GM12892 (cell line): ENCODE results near the gene GPC4.

ENCODE experiments used
- DNase-seq: peaks from one replicate; pipeline ENCODE4 v3.0.0; 2011; ENCODE audit not compliant: insufficient read length
- FAIRE-seq: peaks from 2 replicates; lab custom pipeline; 2011; peaks lifted over from hg19 to GRCh38; lab: Jason Lieb, UNC
- POLR2A ChIP-seq: IDR thresholded peaks from 2 replicates; pipeline ENCODE4 v1.6.1; 2011; ENCODE audit warnings: low read depth, low read length, control low read depth
- POLR2AphosphoS5 ChIP-seq: IDR thresholded peaks from 2 replicates; pipeline ENCODE4 v1.6.1; 2011; ENCODE audit warnings: low read depth, low read length, control low read depth
- TAF1 ChIP-seq: IDR thresholded peaks from 2 replicates; pipeline ENCODE4 v1.6.1; 2011; ENCODE audit warnings: low read depth, mild to moderate bottlenecking, control low read depth, low read length, borderline replicate concordance

The GPC4 gene

GRCh38 chrX:133435544-133436124, 20.3 kb upstream of the GPC4 start:
- FAIRE-seq (no peak), DNase-seq (no peak)
- no peak for TF ChIP-seq POLR2A
- no peak for TF ChIP-seq POLR2AphosphoS5

GRCh38 chrX:133434197-133434820, 19.0 kb upstream of the GPC4 start:
- TF ChIP-seq POLR2A, result no peak
- TF ChIP-seq TAF1, result no peak
- no peak for TF ChIP-seq POLR2AphosphoS5
- DNase-seq, result no peak
- FAIRE-seq, result no peak

GRCh38 chrX:133419911-133420310, 4.6 kb upstream of the GPC4 start:
- DNase-seq (no peak), FAIRE-seq (no peak)
- TF ChIP-seq TAF1 (no peak), POLR2AphosphoS5 (no peak)

GRCh38 chrX:133418588-133418987, 3.3 kb upstream of the GPC4 start:
- DNase-seq (no peak), FAIRE-seq (no peak)
- TF ChIP-seq POLR2AphosphoS5, result no peak
- no peak for TF ChIP-seq TAF1

GRCh38 chrX:133417364-133417763, 2.1 kb upstream of the GPC4 start:
- no peak for DNase-seq
- no peak for TF ChIP-seq POLR2A
- no peak for TF ChIP-seq TAF1
- no peak for TF ChIP-seq POLR2AphosphoS5
- FAIRE-seq, result no peak

GRCh38 chrX:133414406-133415275, 648 bp downstream of the GPC4 start:
- FAIRE-seq (no peak), DNase-seq (no peak)
- TF ChIP-seq POLR2A, result no peak
- no peak for TF ChIP-seq TAF1
- no peak for TF ChIP-seq POLR2AphosphoS5

GRCh38 chrX:133413218-133413925, 1.9 kb downstream of the GPC4 start:
- no peak for TF ChIP-seq POLR2A
- DNase-seq (no peak), FAIRE-seq (no peak)

- TF ChIP-seq TAF1, result no peak
- no peak for TF ChIP-seq POLR2AphosphoS5
- TF ChIP-seq POLR2A, result no peak
- DNase-seq, result no peak
- no peak for FAIRE-seq
These were observed 2.6 kb downstream of the GPC4 start for GRCh38 chrX:133412665-133413064.

GRCh38 chrX:133412246-133412645, 3.0 kb downstream of the GPC4 start:
- TF ChIP-seq POLR2A (no peak), TAF1 (no peak), POLR2AphosphoS5 (no peak)
- no peak for FAIRE-seq
- DNase-seq, result no peak

GRCh38 chrX:133410550-133410949, 4.7 kb downstream of the GPC4 start:
- DNase-seq (no peak), FAIRE-seq (no peak)
- TF ChIP-seq POLR2A (no peak), POLR2AphosphoS5 (no peak), TAF1 (no peak)

- FAIRE-seq (no peak), DNase-seq (no peak)
- no peak for TF ChIP-seq POLR2AphosphoS5
- TF ChIP-seq TAF1, result no peak
- TF ChIP-seq POLR2A, result no peak
These were observed 9.6 kb downstream of the GPC4 start for GRCh38 chrX:133405498-133406185.
